Stimulated activated naive CD4-positive, alpha-beta T cell treated with Interleukin-2 at 50 U/mL for 16 hours (primary cell): ENCODE results near the gene DUOXA1.

Experiments used
- DNase-seq: peaks from one replicate; lab custom pipeline; 2025; lab: John Stamatoyannopoulos, UW

DUOXA1 gene

GRCh38 chr15:45129651-45130129 lies at the start of gene DUOXA1, which contains the start of gene DUOX1:
DUOXA1 (minus strand) TSS chr15:45129879; CDS start chr15:45123014, 6,865 bp downstream.
DUOX1 (plus strand) TSS chr15:45129994; CDS start chr15:45131967, 1,973 bp downstream.
- DNase-seq, result peak; percentile 9

- DNase-seq, result no peak
Observed at GRCh38 chr15:45177285-45177684, 47.6 kb upstream of the DUOXA1 start.

- DNase-seq, result no peak
Observed at GRCh38 chr15:45174577-45174976, 44.9 kb upstream of the DUOXA1 start.

- no peak for DNase-seq
Observed at GRCh38 chr15:45174069-45174468, 44.4 kb upstream of the DUOXA1 start.

GRCh38 chr15:45171912-45172311 lies 42.2 kb upstream of the DUOXA1 start:
- no peak for DNase-seq

GRCh38 chr15:45169608-45170480 lies 40.2 kb upstream of the DUOXA1 start:
- no peak for DNase-seq

GRCh38 chr15:45168751-45169551 lies 39.3 kb upstream of the DUOXA1 start:
- DNase-seq, result no peak

- no peak for DNase-seq
Observed at GRCh38 chr15:45168286-45168685, 38.6 kb upstream of the DUOXA1 start.

- DNase-seq, result no peak
Observed at GRCh38 chr15:45167631-45168205, 38.0 kb upstream of the DUOXA1 start.

- DNase-seq, result peak; percentile 76
Observed at GRCh38 chr15:45166834-45167630, 37.4 kb upstream of the DUOXA1 start.

- DNase-seq, result no peak
Observed at GRCh38 chr15:45165536-45165935, 35.9 kb upstream of the DUOXA1 start.

- DNase-seq, result no peak
Observed at GRCh38 chr15:45164914-45165313, 35.2 kb upstream of the DUOXA1 start.

GRCh38 chr15:45163508-45163856 lies 33.8 kb upstream of the DUOXA1 start:
- DNase-seq, result no peak

GRCh38 chr15:45162771-45163507 lies 33.3 kb upstream of the DUOXA1 start:
- peak; percentile 50 for DNase-seq

- DNase-seq, result no peak
Observed at GRCh38 chr15:45161666-45162065, 32.0 kb upstream of the DUOXA1 start.

- no peak for DNase-seq
Observed at GRCh38 chr15:45157974-45158373, 28.3 kb upstream of the DUOXA1 start.

- DNase-seq, result no peak
Observed at GRCh38 chr15:45156744-45157455, 27.2 kb upstream of the DUOXA1 start.

- DNase-seq, result no peak
Observed at GRCh38 chr15:45155739-45156138, 26.1 kb upstream of the DUOXA1 start.

- no peak for DNase-seq
Observed at GRCh38 chr15:45151998-45152828, 22.5 kb upstream of the DUOXA1 start.
